HCT116 (cell line): ENCODE results near the gene NDUFA1. TPM values are rescaled to one million over a fixed set of nuclear protein-coding genes. Genes with fewer than 3 reads are reported as not detected.

Source experiments
- ATAC-seq: fragments of 200-7000 bp; cut with Tn5 transposase; 2 replicates; pipeline ENCODE4 v1.9.1; 2020; ENCODE audit warnings: mild to moderate bottlenecking, moderate library complexity
- BruUV-seq: library from RNA; stranded (reverse); fragments of 400-500 nt; replicated peaks from 2 replicates; lab custom pipeline; 2021; lab: Mats Ljungman, UMichigan
- CTCF ChIA-PET: fragments of 300-600 bp; sonication (Branson Sonifier 250); formaldehyde crosslinking; loops from one replicate; lab custom pipeline; 2021; ENCODE audit warnings: antibody characterized with exemption; lab: Charles Lee
- POLR2A ChIA-PET: fragments of 300-600, 350-600 bp; sonication (Branson Sonifier 250); formaldehyde crosslinking; loops from one replicate; lab custom pipeline; 2021; ENCODE audit warnings: antibody characterized with exemption; lab: Charles Lee
- RAD21 ChIA-PET, 2 experiments: fragments of 300-600 bp; sonication (Branson Sonifier 250); formaldehyde crosslinking; loops; one replicate each; lab custom pipeline; 2023; ENCODE audit warnings: low total read pairs in 2 of 2; ENCODE audit not compliant: uncharacterized antibody in 2 of 2, unreplicated experiment in 2 of 2, low non-redundant PET in 1 of 2; lab: Charles Lee
- DNase-seq: peaks from one replicate; pipeline ENCODE4 v3.0.0-alpha.2; 2010; ENCODE audit warnings: low read depth, low spot score
- H2AFZ ChIP-seq: fragments of 200-600 bp; shearing (Covaris generic), sonication (generic); 2 replicates; pipeline ENCODE4 v1.6.1; 2017; ENCODE audit warnings: low read depth, mixed run types, mixed read lengths, antibody characterized with exemption, low read length; ENCODE audit not compliant: poor library complexity, severe bottlenecking
- H3K27ac ChIP-seq: 2 replicates; pipeline ENCODE4 v1.5.1; 2012; ENCODE audit warnings: low read depth, low read length
- H3K27me3 ChIP-seq: fragments of 200-600 bp; sonication (generic); 2 replicates; pipeline ENCODE4 v1.6.1; 2016; ENCODE audit warnings: mixed run types, low read length, mixed read lengths; ENCODE audit not compliant: insufficient read depth
- H3K36me3 ChIP-seq, 2 experiments: fragments of 200-500 bp in 1 of 2; fragments of 200-600 bp in 1 of 2; sonication (Bioruptor generic) in 1 of 2; sonication (generic) in 1 of 2; 2 replicates each; pipeline versions ENCODE4 v1.5.1 to v1.6.1; 2014 to 2016; ENCODE audit warnings: low read length in 2 of 2, inconsistent platforms in 1 of 2, mixed read lengths in 1 of 2, mixed run types in 1 of 2; ENCODE audit not compliant: insufficient read depth in 2 of 2, control insufficient read depth in 1 of 2
- H3K4me1 ChIP-seq, 2 experiments: fragments of 200-600 bp in 1 of 2; sonication (generic) in 1 of 2; 2 replicates each; pipeline versions ENCODE4 v1.5.1 to v1.6.1; 2012 to 2017; ENCODE audit warnings: low read length in 2 of 2, inconsistent platforms in 1 of 2, mild to moderate bottlenecking in 1 of 2, mixed read lengths in 1 of 2, mixed run types in 1 of 2, moderate library complexity in 1 of 2; ENCODE audit not compliant: insufficient read depth in 2 of 2, control insufficient read depth in 1 of 2
- H3K4me2 ChIP-seq: fragments of 200-600 bp; sonication (generic); 2 replicates; pipeline ENCODE4 v1.6.1; 2017; ENCODE audit warnings: mixed run types, low read length, mixed read lengths
- H3K4me3 ChIP-seq, 2 experiments: fragments of 200-600 bp in 1 of 2; sonication (generic) in 1 of 2; replicated peaks in 1 of 2; 2 replicates each; pipeline ENCODE4 v1.5.1; 2011 to 2016; ENCODE audit warnings: low read length in 2 of 2, control low read depth in 1 of 2, low read depth in 1 of 2, mild to moderate bottlenecking in 1 of 2, mixed read lengths in 1 of 2, mixed run types in 1 of 2
- H3K79me2 ChIP-seq: fragments of 200-600 bp; sonication (generic); 2 replicates; pipeline ENCODE4 v1.6.1; 2017; ENCODE audit warnings: mild to moderate bottlenecking, mixed run types, low read length, moderate library complexity, mixed read lengths; ENCODE audit not compliant: insufficient read depth
- H3K9ac ChIP-seq: fragments of 200-600 bp; sonication (generic); 2 replicates; pipeline ENCODE4 v1.6.1; 2016; ENCODE audit warnings: low read length, mixed read lengths
- H3K9me2 ChIP-seq: fragments of 200-600 bp; sonication (generic), shearing (Covaris generic); 2 replicates; pipeline ENCODE4 v1.6.1; 2017; ENCODE audit warnings: mixed run types, mild to moderate bottlenecking, moderate library complexity; ENCODE audit not compliant: insufficient read depth
- H3K9me3 ChIP-seq, 2 experiments: fragments of 200-500 bp in 1 of 2; fragments of 200-600 bp in 1 of 2; sonication (Bioruptor generic) in 1 of 2; sonication (generic) in 1 of 2; 2 replicates each; pipeline ENCODE4 v1.6.1; 2014 to 2017; ENCODE audit warnings: low read length in 2 of 2, mixed read lengths in 2 of 2, inconsistent platforms in 1 of 2, low read depth in 1 of 2, mild to moderate bottlenecking in 1 of 2, mixed run types in 1 of 2, moderate library complexity in 1 of 2; ENCODE audit not compliant: control insufficient read depth in 1 of 2, insufficient read depth in 1 of 2
- H4K20me1 ChIP-seq: fragments of 200-600 bp; sonication (generic), shearing (Covaris generic); 2 replicates; pipeline ENCODE4 v1.6.1; 2017; ENCODE audit warnings: mixed run types, mild to moderate bottlenecking, moderate library complexity; ENCODE audit not compliant: insufficient read depth
- CBX3 ChIP-seq: IDR thresholded peaks from 2 replicates; pipeline ENCODE4 v1.6.1; 2012; ENCODE audit warnings: low read depth
- CEBPB ChIP-seq: IDR thresholded peaks from 2 replicates; pipeline ENCODE4 v1.6.1; 2012; ENCODE audit warnings: low read depth
- EGR1 ChIP-seq: IDR thresholded peaks from 2 replicates; pipeline ENCODE4 v1.6.1; 2012; ENCODE audit warnings: low read depth
- ELF1 ChIP-seq: IDR thresholded peaks from 2 replicates; pipeline ENCODE4 v1.6.1; 2012; ENCODE audit warnings: low read depth, borderline replicate concordance
- EZH2 ChIP-seq: fragments of 200-600 bp; sonication (generic); IDR thresholded peaks from 2 replicates; pipeline ENCODE4 v1.6.1; 2017; ENCODE audit warnings: antibody characterized with exemption, mixed run types
- EZH2phosphoT487 ChIP-seq: fragments of 200-600 bp; IDR thresholded peaks from 2 replicates; pipeline ENCODE4 v1.6.1; 2018; ENCODE audit warnings: antibody characterized with exemption, borderline replicate concordance
- FOSL1 ChIP-seq: IDR thresholded peaks from 2 replicates; pipeline ENCODE4 v1.6.1; 2012; ENCODE audit warnings: low read depth
- JUND ChIP-seq: IDR thresholded peaks from 2 replicates; pipeline ENCODE4 v1.6.1; 2012
- MAX ChIP-seq: IDR thresholded peaks from 2 replicates; pipeline ENCODE4 v1.6.1; 2012
- POLR2A ChIP-seq: IDR thresholded peaks from 2 replicates; pipeline ENCODE4 v1.7.0; 2011; ENCODE audit warnings: borderline replicate concordance; ENCODE audit not compliant: insufficient read depth, insufficient read length; ENCODE audit errors: extremely low read depth
- POLR2AphosphoS5 ChIP-seq: IDR thresholded peaks from 2 replicates; pipeline ENCODE4 v1.6.1; 2011; ENCODE audit warnings: mild to moderate bottlenecking, low read depth, low read length, moderate library complexity
- RAD21 ChIP-seq: IDR thresholded peaks from 2 replicates; pipeline ENCODE4 v1.6.1; 2012; ENCODE audit warnings: low read depth, mild to moderate bottlenecking
- REST ChIP-seq: IDR thresholded peaks from 2 replicates; pipeline ENCODE4 v1.6.1; 2012; ENCODE audit warnings: low read depth
- SP1 ChIP-seq: IDR thresholded peaks from 2 replicates; pipeline ENCODE4 v1.6.1; 2012; ENCODE audit warnings: low read depth
- SRF ChIP-seq: IDR thresholded peaks from 2 replicates; pipeline ENCODE4 v1.6.1; 2012; ENCODE audit warnings: low read depth
- TCF7L2 ChIP-seq: IDR thresholded peaks from 2 replicates; pipeline ENCODE4 v1.7.0; 2011; ENCODE audit warnings: borderline replicate concordance, inconsistent platforms; ENCODE audit not compliant: insufficient read depth, insufficient read length; ENCODE audit errors: extremely low read depth
- YY1 ChIP-seq: IDR thresholded peaks from 2 replicates; pipeline ENCODE4 v1.6.1; 2011; ENCODE audit warnings: low read length, low read depth, moderate library complexity, mild to moderate bottlenecking; ENCODE audit not compliant: insufficient replicate concordance; ENCODE audit errors: extremely low read depth
- ZBTB33 ChIP-seq: IDR thresholded peaks from 2 replicates; pipeline ENCODE4 v1.6.1; 2011; ENCODE audit warnings: mild to moderate bottlenecking, low read length, moderate library complexity; ENCODE audit not compliant: insufficient replicate concordance; ENCODE audit errors: extremely low read depth
- ZNF274 ChIP-seq: fragments of 200-500 bp; sonication (Bioruptor generic); IDR thresholded peaks from 2 replicates; pipeline ENCODE4 v1.6.1; 2014; ENCODE audit warnings: mild to moderate bottlenecking, low read depth, low read length, inconsistent platforms
- intact Hi-C: fragments of 100-400 bp; cut with micrococcal nuclease; formaldehyde crosslinking; loops from 2 replicates; pipeline ENCODE4 v1.10.0; 2022
- total RNA-seq: library from RNA; stranded (reverse); gene quantifications from one replicate; pipeline ENCODE4 v1.2.1, GENCODE V29; 2021; ENCODE audit not compliant: unreplicated experiment

NDUFA1 gene
- total RNA-seq, 1 experiment from 2014 or later: 92.2 TPM

GRCh38 chrX:119870626-119871131 lies 953 bp upstream of the NDUFA1 start:
- H3K27ac ChIP-seq: peak overlapping the region; percentile 94; the same call in 1 of the 2 replicates
- no peaks in the 10 kb centered on the region for H3K27me3 ChIP-seq
- peak overlapping the region; percentile 73 for H3K4me2 ChIP-seq
- POLR2A ChIA-PET: no interaction called here
- RAD21 ChIA-PET: no interaction called here
- peaks cover 6 to 8% of the 10 kb centered on the region in 2 experiments; a peak in 2 of 4 replicates for H3K4me1 ChIP-seq
- no peak for ATAC-seq
- CTCF ChIA-PET: interaction anchor here (1.3 kb wide), 1 partner anchor 17 kb away, joined by 4 read pairs; no protein-coding TSS in a partner anchor
- intact Hi-C loops: no loop called here
- H3K9ac ChIP-seq: peak overlapping the region; percentile 91
- no peaks in the 10 kb centered on the region for H3K9me3 ChIP-seq
- no peaks in the 10 kb centered on the region for H3K9me2 ChIP-seq
- DNase-seq: no peak
- H3K4me3 ChIP-seq: peak overlapping the region; percentile 74 to 80
- peaks cover 39% of the 10 kb centered on the region for H3K79me2 ChIP-seq
- no peak overlapping the region for H2AFZ ChIP-seq
- no peaks in the 10 kb centered on the region for H4K20me1 ChIP-seq
- TF ChIP-seq POLR2A (no peak), JUND (no peak), EGR1 (no peak), EZH2phosphoT487 (no peak), SP1 (no peak), CBX3 (no peak), EZH2 (no peak), POLR2AphosphoS5 (no peak), REST (no peak), ELF1 (no peak), RAD21 (no peak), YY1 (no peak), TCF7L2 (no peak), FOSL1 (no peak), ZNF274 (no peak), CEBPB (no peak), ZBTB33 (no peak), SRF (no peak), MAX (no peak)
- BruUV-seq: no TSS peak
- peaks cover 3 to 4% of the 10 kb centered on the region in 2 experiments; a peak in 1 of 4 replicates for H3K36me3 ChIP-seq
